B cell (primary cell): Measurements from ENCODE around the gene GPAT3. TPM values are rescaled to one million over a fixed set of nuclear protein-coding genes. Genes with fewer than 3 reads are reported as not detected.

Experiments used
- ATAC-seq: fragments of 200-7000 bp; cut with Tn5 transposase; one replicate; pipeline ENCODE4 v1.10.0; 2021; ENCODE audit warnings: low read depth, mild to moderate bottlenecking, moderate number of reproducible peaks, moderate library complexity
- CTCF ChIA-PET: fragments of 350-600 bp; sonication (Branson Sonifier 250); formaldehyde crosslinking; loops from one replicate; lab custom pipeline; 2021; ENCODE audit warnings: antibody characterized with exemption, inconsistent platforms; lab: Charles Lee
- POLR2A ChIA-PET: fragments of 350-600 bp; sonication (Branson Sonifier 250); formaldehyde crosslinking; loops from one replicate; lab custom pipeline; 2021; ENCODE audit warnings: antibody characterized with exemption; lab: Charles Lee
- DNase-seq: peaks from one replicate; pipeline ENCODE4 v3.0.0; 2013
- H2AFZ ChIP-seq: 2 replicates; pipeline ENCODE4 v1.6.1; 2012; ENCODE audit warnings: mild to moderate bottlenecking, low read depth, low read length; ENCODE audit not compliant: insufficient read depth, poor library complexity, severe bottlenecking
- H3K27ac ChIP-seq, 2 donors: 1 replicate in 1 of 2; 2 replicates in 1 of 2; pipeline ENCODE4 v1.5.1; 2012 to 2013; ENCODE audit warnings: low read length in 2 of 2, mild to moderate bottlenecking in 2 of 2, moderate library complexity in 1 of 2
- H3K27me3 ChIP-seq, 4 experiments: fragments of 200-600 bp in 1 of 4; sonication (generic) in 1 of 4; replicated peaks in 1 of 4; 1 replicate in 2 of 4; 2 replicates in 2 of 4; pipeline versions ENCODE4 v1.6.1 to v1.7.0; 2013 to 2016; ENCODE audit warnings: low read length in 3 of 4, mild to moderate bottlenecking in 2 of 4, mixed read lengths in 1 of 4, moderate library complexity in 1 of 4; ENCODE audit not compliant: insufficient read depth in 4 of 4, control insufficient read depth in 3 of 4; ENCODE audit errors: control extremely low read depth in 1 of 4
- H3K36me3 ChIP-seq, 2 experiments: replicated peaks in 1 of 2; 1 replicate in 1 of 2; 2 replicates in 1 of 2; pipeline versions ENCODE4 v1.6.1 to v1.7.1; 2013; ENCODE audit warnings: low read length in 1 of 2; ENCODE audit not compliant: insufficient read depth in 2 of 2, control insufficient read depth in 1 of 2; ENCODE audit errors: control extremely low read depth in 1 of 2, extremely low read depth in 1 of 2
- H3K4me1 ChIP-seq, 2 donors: fragments of 200-600 bp in 1 of 2; sonication (generic) in 1 of 2; 1 replicate in 1 of 2; 2 replicates in 1 of 2; pipeline versions ENCODE4 v1.5.1 to v1.6.1; 2013 to 2017; ENCODE audit warnings: low read length in 2 of 2; ENCODE audit not compliant: control insufficient read depth in 2 of 2, insufficient read depth in 2 of 2
- H3K4me2 ChIP-seq: replicated peaks from 2 replicates; pipeline ENCODE3; 2012; ENCODE audit warnings: mild to moderate bottlenecking, low read depth, low read length; ENCODE audit not compliant: poor library complexity, severe bottlenecking
- H3K4me3 ChIP-seq, 5 experiments: fragments of 200-600 bp in 1 of 5; sonication (generic) in 1 of 5; 1 replicate in 3 of 5; 2 replicates in 2 of 5; pipeline versions ENCODE4 v1.5.1 to v1.7.0; 2011 to 2016; ENCODE audit warnings: low read length in 4 of 5, mild to moderate bottlenecking in 4 of 5, low read depth in 2 of 5, control low read depth in 1 of 5, moderate library complexity in 1 of 5; ENCODE audit not compliant: insufficient read depth in 1 of 5; ENCODE audit errors: control extremely low read depth in 1 of 5, extremely low read depth in 1 of 5
- H3K79me2 ChIP-seq: fragments of 200-600 bp; sonication (generic); one replicate; pipeline ENCODE4 v1.6.0; 2016; ENCODE audit warnings: low read length; ENCODE audit not compliant: control insufficient read depth, insufficient read depth
- H3K9ac ChIP-seq: fragments of 200-600 bp; sonication (generic); 2 replicates; pipeline ENCODE4 v1.6.1; 2017; ENCODE audit warnings: mild to moderate bottlenecking, low read length, moderate library complexity
- H3K9me3 ChIP-seq, 3 donors: one replicate each; pipeline versions ENCODE4 v1.6.1 to v1.7.1; 2013; ENCODE audit warnings: low read length in 2 of 3; ENCODE audit not compliant: control insufficient read depth in 2 of 3, insufficient read depth in 1 of 3; ENCODE audit errors: control extremely low read depth in 1 of 3
- H4K20me1 ChIP-seq: 2 replicates; pipeline ENCODE4 v1.6.0; 2012; ENCODE audit warnings: mild to moderate bottlenecking, low read length; ENCODE audit not compliant: insufficient read depth, control insufficient read depth, poor library complexity, severe bottlenecking
- H3K27ac Mint-ChIP-seq: one replicate; pipeline ENCODE4 v1.8.0; 2021; ENCODE audit warnings: mixed read lengths
- H3K27me3 Mint-ChIP-seq: one replicate; pipeline ENCODE4 v1.8.0; 2021; ENCODE audit warnings: mixed read lengths
- H3K4me1 Mint-ChIP-seq: one replicate; pipeline ENCODE4 v1.8.0; 2021; ENCODE audit warnings: mixed read lengths
- H3K4me3 Mint-ChIP-seq: one replicate; pipeline ENCODE4 v1.8.0; 2021; ENCODE audit warnings: mixed read lengths
- H3K9me3 Mint-ChIP-seq: one replicate; pipeline ENCODE4 v1.8.0; 2022; ENCODE audit warnings: mixed read lengths; ENCODE audit not compliant: insufficient read depth
- EZH2 ChIP-seq: IDR thresholded peaks from 2 replicates; pipeline ENCODE4 v1.6.1; 2012; ENCODE audit warnings: borderline replicate concordance, low read depth, mild to moderate bottlenecking, moderate library complexity, low read length; ENCODE audit not compliant: insufficient read depth, poor library complexity, severe bottlenecking
- WGBS: methylation state at CpG from one replicate; pipeline ENCODE4 v1.1.5; 2013; ENCODE audit warnings: missing lambda C conversion rate; ENCODE audit not compliant: insufficient coverage; 5-methylcytosine and 5-hydroxymethylcytosine counted together
- intact Hi-C: fragments of 100-400 bp; cut with micrococcal nuclease; formaldehyde crosslinking; loops from one replicate; pipeline ENCODE4 v1.10.0; 2022
- polyA plus RNA-seq: library from polyadenylated mRNA; depleted of rRNA; stranded (reverse); fragments of >200 nt; gene quantifications from 2 replicates; pipeline ENCODE4 v1.2.3, GENCODE V29; 2012
- total RNA-seq, 2 donors: library from RNA; stranded (reverse); fragments of 120-200 nt in 1 of 2; gene quantifications; 1 replicate in 1 of 2; 2 replicates in 1 of 2; pipeline versions ENCODE4 v1.2.3 to v1.2.4, GENCODE V29; 2013 to 2022
- TF ChIP-seq, protein P1 (sequence below): fragments of 200-600 bp; IDR thresholded peaks from one replicate; pipeline ENCODE4 v1.8.0; 2022; ENCODE audit warnings: antibody characterized with exemption, mild to moderate bottlenecking

The GPAT3 gene
- total and polyA plus RNA-seq, 2 donors (not counting 1 experiment from before 2014, with no cell fraction given): 0.06 to 0.89 TPM

DNA sequence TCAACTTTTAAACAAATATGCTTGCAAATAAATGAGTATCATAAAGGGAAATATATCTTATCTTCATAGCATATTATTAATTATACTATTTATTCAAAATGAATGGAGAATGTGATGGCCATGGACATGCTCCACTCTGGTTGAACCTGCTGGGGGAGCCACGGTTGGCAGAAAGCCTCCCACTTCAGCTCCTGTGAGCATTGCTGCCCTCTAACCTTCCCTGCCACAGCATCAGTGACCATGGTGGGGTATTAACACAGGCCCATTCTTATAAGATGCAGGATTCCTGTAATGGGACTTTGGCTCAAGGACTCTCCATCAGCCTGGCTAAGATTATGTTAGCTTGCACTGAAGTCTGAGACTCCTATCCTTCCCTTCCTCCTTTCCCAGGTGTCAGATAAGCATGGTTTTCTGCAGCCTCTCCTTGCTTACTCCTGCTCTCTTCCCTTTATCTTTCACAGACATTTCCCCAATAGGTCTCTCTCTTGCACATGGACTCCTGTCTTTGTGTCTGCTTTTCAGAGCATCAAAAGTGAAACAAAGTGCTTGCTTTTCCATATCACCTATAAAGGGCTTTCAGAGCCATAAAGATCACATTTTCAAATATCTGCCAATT, 46.1 kb upstream of the GPAT3 start:
- DNase-seq (no peak), ATAC-seq (no peak)
- H2AFZ ChIP-seq: no peak overlapping the region
- intact Hi-C loops: loop anchor here (5.0 to 10.0 kb wide), 3 partner anchors 595 to 1208 kb away; partner anchors contain the start of genes HNRNPD and SEC31A
- H3K79me2 ChIP-seq: no peaks in the 10 kb centered on the region
- no peaks in the 10 kb centered on the region for H3K36me3 ChIP-seq
- no peaks in the 10 kb centered on the region for H3K27me3 Mint-ChIP-seq
- H3K27ac ChIP-seq: no peak overlapping the region
- H3K4me3 ChIP-seq: no peak overlapping the region
- H3K9me3 ChIP-seq: no peaks in the 10 kb centered on the region
- ChIA-PET POLR2A (no interaction called here), CTCF (interaction anchor here (0.6 to 3.5 kb wide), 8 partner anchors 8 to 155 kb away, joined by 3 to 16 read pairs (median 6); no protein-coding TSS in a partner anchor)
- no peaks in the 10 kb centered on the region for H3K9me3 Mint-ChIP-seq
- no peak overlapping the region for H3K27ac Mint-ChIP-seq
- no peaks in the 10 kb centered on the region for H4K20me1 ChIP-seq
- H3K27me3 ChIP-seq: no peaks in the 10 kb centered on the region
- peaks cover 5 to 8% of the 10 kb centered on the region in 2 donors for H3K4me1 ChIP-seq
- H3K4me1 Mint-ChIP-seq: peaks cover 7% of the 10 kb centered on the region
- TF ChIP-seq EZH2: no peak
- TF ChIP-seq, protein P1, sequence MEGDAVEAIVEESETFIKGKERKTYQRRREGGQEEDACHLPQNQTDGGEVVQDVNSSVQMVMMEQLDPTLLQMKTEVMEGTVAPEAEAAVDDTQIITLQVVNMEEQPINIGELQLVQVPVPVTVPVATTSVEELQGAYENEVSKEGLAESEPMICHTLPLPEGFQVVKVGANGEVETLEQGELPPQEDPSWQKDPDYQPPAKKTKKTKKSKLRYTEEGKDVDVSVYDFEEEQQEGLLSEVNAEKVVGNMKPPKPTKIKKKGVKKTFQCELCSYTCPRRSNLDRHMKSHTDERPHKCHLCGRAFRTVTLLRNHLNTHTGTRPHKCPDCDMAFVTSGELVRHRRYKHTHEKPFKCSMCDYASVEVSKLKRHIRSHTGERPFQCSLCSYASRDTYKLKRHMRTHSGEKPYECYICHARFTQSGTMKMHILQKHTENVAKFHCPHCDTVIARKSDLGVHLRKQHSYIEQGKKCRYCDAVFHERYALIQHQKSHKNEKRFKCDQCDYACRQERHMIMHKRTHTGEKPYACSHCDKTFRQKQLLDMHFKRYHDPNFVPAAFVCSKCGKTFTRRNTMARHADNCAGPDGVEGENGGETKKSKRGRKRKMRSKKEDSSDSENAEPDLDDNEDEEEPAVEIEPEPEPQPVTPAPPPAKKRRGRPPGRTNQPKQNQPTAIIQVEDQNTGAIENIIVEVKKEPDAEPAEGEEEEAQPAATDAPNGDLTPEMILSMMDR: no peak
- 63% methylated on average over 1 of the region's 1 CpG for WGBS
- H3K4me3 Mint-ChIP-seq: no peak overlapping the region
- H3K9ac ChIP-seq: no peak overlapping the region
- no peak overlapping the region for H3K4me2 ChIP-seq

DNA sequence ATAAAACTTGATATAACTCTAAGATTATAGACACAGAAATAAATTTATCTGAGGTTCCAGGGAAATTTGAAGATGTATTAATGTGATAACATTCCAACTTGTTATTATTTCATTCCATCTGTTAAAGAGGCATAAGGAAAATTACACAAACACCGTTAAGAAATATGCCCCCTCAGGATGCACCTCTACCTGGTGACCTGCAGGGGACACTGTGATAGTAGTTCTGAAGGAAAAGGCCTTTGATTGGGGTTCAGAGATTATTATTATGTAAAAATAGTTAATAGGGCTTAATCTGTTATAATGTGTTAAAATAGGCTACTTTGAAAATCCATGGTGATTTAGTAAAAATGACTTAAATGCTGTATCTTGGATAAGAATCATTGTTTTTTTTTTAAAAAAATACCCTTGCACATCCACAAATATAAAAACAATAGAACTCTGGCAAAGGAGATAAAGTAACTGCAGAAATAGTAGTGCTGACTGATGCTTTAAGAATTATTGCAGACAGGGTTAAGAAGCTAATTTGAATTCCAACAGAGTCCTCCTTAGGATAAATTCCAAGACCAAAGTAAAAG, 44.9 kb upstream of the GPAT3 start:
- peaks cover 2% of the 10 kb centered on the region for H3K4me1 Mint-ChIP-seq
- H3K27me3 Mint-ChIP-seq: no peaks in the 10 kb centered on the region
- no peak overlapping the region for H3K9ac ChIP-seq
- intact Hi-C loops: loop anchor here (1.0 kb wide), 1 partner anchor 149 kb away; no protein-coding TSS in a partner anchor
- ChIA-PET CTCF (interaction anchor here (0.6 to 3.5 kb wide), 12 partner anchors 8 to 688 kb away, joined by 3 to 18 read pairs (median 4); no protein-coding TSS in a partner anchor), POLR2A (interaction anchor here (0.5 kb wide), 1 partner anchor 21 kb away, joined by 3 read pairs; no protein-coding TSS in a partner anchor)
- H3K4me3 ChIP-seq: no peak overlapping the region
- no peak overlapping the region for H3K4me3 Mint-ChIP-seq
- TF ChIP-seq EZH2: no peak
- TF ChIP-seq, protein P1: peak; percentile 97
- no peaks in the 10 kb centered on the region for H3K36me3 ChIP-seq
- no peaks in the 10 kb centered on the region for H3K4me1 ChIP-seq
- H3K27me3 ChIP-seq: no peaks in the 10 kb centered on the region
- H3K79me2 ChIP-seq: no peaks in the 10 kb centered on the region
- no peak overlapping the region for H3K4me2 ChIP-seq
- DNase-seq (peak; percentile 46), ATAC-seq (peak; percentile 53)
- no CpG with 5 or more reads among the region's 1 CpG for WGBS
- no peaks in the 10 kb centered on the region for H3K9me3 ChIP-seq
- no peak overlapping the region for H3K27ac ChIP-seq
- no peaks in the 10 kb centered on the region for H4K20me1 ChIP-seq
- H3K27ac Mint-ChIP-seq: no peak overlapping the region
- H2AFZ ChIP-seq: no peak overlapping the region
- no peaks in the 10 kb centered on the region for H3K9me3 Mint-ChIP-seq
